AG04450 (cell line): ENCODE results near the gene CHRM2. TPM values are rescaled to one million over a fixed set of nuclear protein-coding genes. Genes with fewer than 3 reads are reported as not detected.
A peak's percentile ranks its signal among the peaks of the same experiment; 100 is the strongest.

Experiments
- CTCF ChIA-PET: fragments of 300-600, 350-600 bp; formaldehyde crosslinking; extraction: SDS; loops from one replicate; lab custom pipeline; 2022; ENCODE audit warnings: antibody characterized with exemption, inconsistent platforms; lab: Charles Lee
- POLR2A ChIA-PET: fragments of 350-600 bp; formaldehyde crosslinking; extraction: SDS; loops from one replicate; lab custom pipeline; 2021; ENCODE audit warnings: antibody characterized with exemption, inconsistent platforms; lab: Yijun Ruan, JAX
- DNase-seq: peaks from one replicate; pipeline ENCODE4 v3.0.0-alpha.2; 2011; ENCODE audit warnings: low read depth, low spot score
- H3K27ac ChIP-seq: one replicate; pipeline ENCODE4 v1.5.1; 2012; ENCODE audit warnings: low read depth, low read length, control low read depth
- H3K27me3 ChIP-seq: one replicate; pipeline ENCODE4 v1.6.0; 2012; ENCODE audit warnings: low read length; ENCODE audit not compliant: control insufficient read depth, insufficient read depth
- H3K4me3 ChIP-seq: 2 replicates; pipeline ENCODE4 v1.5.1; 2011; ENCODE audit warnings: mild to moderate bottlenecking, low read depth, low read length, control low read depth
- H3K9me3 ChIP-seq: 2 replicates; pipeline ENCODE4 v1.5.1; 2012; ENCODE audit warnings: low read length; ENCODE audit not compliant: control insufficient read depth, insufficient read depth
- polyA plus RNA-seq: library from polyadenylated mRNA; depleted of rRNA; stranded (reverse); fragments of >200 nt; gene quantifications from 2 replicates; pipeline ENCODE4 v1.2.3, GENCODE V29; 2011
- TF ChIP-seq, protein P1 (sequence below): IDR thresholded peaks from 2 replicates; pipeline ENCODE4 v1.5.1; 2011; ENCODE audit warnings: low read depth, low read length, control low read depth, inconsistent platforms

The CHRM2 gene
- polyA plus RNA-seq, 1 experiment = 85.6 TPM

DNA sequence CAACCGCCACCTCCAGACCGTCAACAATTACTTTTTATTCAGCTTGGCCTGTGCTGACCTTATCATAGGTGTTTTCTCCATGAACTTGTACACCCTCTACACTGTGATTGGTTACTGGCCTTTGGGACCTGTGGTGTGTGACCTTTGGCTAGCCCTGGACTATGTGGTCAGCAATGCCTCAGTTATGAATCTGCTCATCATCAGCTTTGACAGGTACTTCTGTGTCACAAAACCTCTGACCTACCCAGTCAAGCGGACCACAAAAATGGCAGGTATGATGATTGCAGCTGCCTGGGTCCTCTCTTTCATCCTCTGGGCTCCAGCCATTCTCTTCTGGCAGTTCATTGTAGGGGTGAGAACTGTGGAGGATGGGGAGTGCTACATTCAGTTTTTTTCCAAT is 146.6 kb downstream of the CHRM2 start:
- ChIA-PET POLR2A (no interaction called here), CTCF (no interaction called here)
- H3K4me3 ChIP-seq = no peak overlapping the region
- H3K27me3 ChIP-seq = no peaks in the 10 kb centered on the region
- TF ChIP-seq, protein P1, sequence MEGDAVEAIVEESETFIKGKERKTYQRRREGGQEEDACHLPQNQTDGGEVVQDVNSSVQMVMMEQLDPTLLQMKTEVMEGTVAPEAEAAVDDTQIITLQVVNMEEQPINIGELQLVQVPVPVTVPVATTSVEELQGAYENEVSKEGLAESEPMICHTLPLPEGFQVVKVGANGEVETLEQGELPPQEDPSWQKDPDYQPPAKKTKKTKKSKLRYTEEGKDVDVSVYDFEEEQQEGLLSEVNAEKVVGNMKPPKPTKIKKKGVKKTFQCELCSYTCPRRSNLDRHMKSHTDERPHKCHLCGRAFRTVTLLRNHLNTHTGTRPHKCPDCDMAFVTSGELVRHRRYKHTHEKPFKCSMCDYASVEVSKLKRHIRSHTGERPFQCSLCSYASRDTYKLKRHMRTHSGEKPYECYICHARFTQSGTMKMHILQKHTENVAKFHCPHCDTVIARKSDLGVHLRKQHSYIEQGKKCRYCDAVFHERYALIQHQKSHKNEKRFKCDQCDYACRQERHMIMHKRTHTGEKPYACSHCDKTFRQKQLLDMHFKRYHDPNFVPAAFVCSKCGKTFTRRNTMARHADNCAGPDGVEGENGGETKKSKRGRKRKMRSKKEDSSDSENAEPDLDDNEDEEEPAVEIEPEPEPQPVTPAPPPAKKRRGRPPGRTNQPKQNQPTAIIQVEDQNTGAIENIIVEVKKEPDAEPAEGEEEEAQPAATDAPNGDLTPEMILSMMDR = no peak
- H3K27ac ChIP-seq = no peak overlapping the region
- H3K9me3 ChIP-seq = no peaks in the 10 kb centered on the region
- DNase-seq = no peak

GRCh38 chr7:137017221-137017620 is 148.8 kb downstream of the CHRM2 start:
- TF ChIP-seq, protein P1 = no peak
- Histone ChIP-seq H3K27ac (no peak overlapping the region), H3K4me3 (no peak overlapping the region), H3K27me3 (no peaks in the 10 kb centered on the region), H3K9me3 (no peaks in the 10 kb centered on the region)
- no peak for DNase-seq
- CTCF ChIA-PET = no interaction called here
- POLR2A ChIA-PET = no interaction called here

DNA sequence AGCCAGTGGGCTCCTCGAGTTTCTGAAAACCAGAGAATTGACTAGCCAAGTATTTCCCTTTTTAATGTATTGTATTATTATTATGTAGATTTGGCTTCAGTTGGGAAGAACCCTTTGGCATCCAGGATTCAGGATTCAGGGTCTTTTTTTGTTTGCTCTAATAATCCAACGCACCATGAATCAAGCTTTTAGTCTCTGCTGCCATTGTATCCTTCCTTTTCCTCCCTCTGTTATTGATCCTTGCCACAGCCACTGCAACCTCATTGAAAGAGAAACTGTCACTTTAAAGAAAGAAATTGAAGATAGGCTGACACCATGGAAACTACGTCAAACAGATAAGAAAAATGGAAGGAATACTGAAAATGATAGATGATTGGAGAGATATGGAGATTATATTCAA is 150.0 kb downstream of the CHRM2 start:
- TF ChIP-seq, protein P1 = no peak
- H3K9me3 ChIP-seq = no peaks in the 10 kb centered on the region
- no peaks in the 10 kb centered on the region for H3K27me3 ChIP-seq
- H3K27ac ChIP-seq = no peak overlapping the region
- ChIA-PET POLR2A (no interaction called here), CTCF (no interaction called here)
- H3K4me3 ChIP-seq = no peak overlapping the region
- no peak for DNase-seq

DNA sequence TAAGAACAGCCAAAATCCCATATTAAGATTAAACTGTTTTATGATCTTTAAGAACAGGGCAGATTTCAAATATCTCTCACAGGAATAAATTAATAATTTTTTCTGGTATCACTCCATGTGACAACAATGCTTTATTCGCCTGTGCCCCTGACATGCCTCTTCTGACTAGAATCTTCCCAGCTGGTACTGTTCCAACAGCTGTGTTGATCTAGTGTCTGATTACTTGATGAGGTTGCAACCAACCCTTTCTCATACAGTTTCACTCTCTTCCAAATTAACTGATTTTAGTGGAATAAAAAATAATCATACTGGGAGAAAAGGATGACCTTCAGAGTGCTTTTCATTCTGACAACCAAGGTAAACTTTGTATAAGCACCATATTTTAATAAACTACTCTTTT is 151.9 kb downstream of the CHRM2 start:
- no peak for DNase-seq
- no peaks in the 10 kb centered on the region for H3K9me3 ChIP-seq
- TF ChIP-seq, protein P1 = no peak
- no peaks in the 10 kb centered on the region for H3K27me3 ChIP-seq
- POLR2A ChIA-PET = no interaction called here
- CTCF ChIA-PET = no interaction called here
- H3K4me3 ChIP-seq = no peak overlapping the region
- no peak overlapping the region for H3K27ac ChIP-seq

- ChIA-PET CTCF (no interaction called here), POLR2A (interaction anchor here (0.9 kb wide), 1 partner anchor 56 kb away, joined by 3 read pairs; no protein-coding TSS in a partner anchor)
- no peaks in the 10 kb centered on the region for H3K27me3 ChIP-seq
- TF ChIP-seq, protein P1 = no peak
- peak; percentile 78 for DNase-seq
- no peak overlapping the region for H3K4me3 ChIP-seq
- no peaks in the 10 kb centered on the region for H3K9me3 ChIP-seq
- peak overlapping the region; percentile 91 for H3K27ac ChIP-seq
Measured at GRCh38 chr7:137025469-137026175, 157.2 kb downstream of the CHRM2 start.
